Panc1 (cell line): ENCODE measurements around the gene DOK6. TPM values are rescaled to one million over a fixed set of nuclear protein-coding genes. Genes with fewer than 3 reads are reported as not detected.

Experiments used
- ATAC-seq: fragments of 200-7000 bp; cut with Tn5 transposase; 2 replicates; pipeline ENCODE4 v1.9.1; 2020; ENCODE audit warnings: mild to moderate bottlenecking, moderate library complexity
- BruUV-seq: library from RNA; stranded (reverse); fragments of 400-500 nt; replicated peaks from 2 replicates; lab custom pipeline; 2021; lab: Mats Ljungman, UMichigan
- CTCF ChIA-PET: fragments of 300-600 bp; sonication (Branson Sonifier 250); formaldehyde crosslinking; loops from one replicate; lab custom pipeline; 2022; ENCODE audit warnings: antibody characterized with exemption; lab: Charles Lee
- POLR2A ChIA-PET: fragments of 300-600 bp; sonication (Branson Sonifier 250); formaldehyde crosslinking; loops from one replicate; lab custom pipeline; 2022; ENCODE audit warnings: antibody characterized with exemption; lab: Charles Lee
- DNase-seq: peaks from one replicate; pipeline ENCODE4 v3.0.0-alpha.2; 2010; ENCODE audit warnings: low read depth, low spot score
- H3K27ac ChIP-seq: 2 replicates; pipeline ENCODE4 v1.5.1; 2011; ENCODE audit warnings: mild to moderate bottlenecking, low read length, inconsistent platforms
- H3K27me3 ChIP-seq: fragments of 200-500 bp; sonication (Bioruptor generic); 2 replicates; pipeline ENCODE4 v1.6.0; 2014; ENCODE audit warnings: low read length, inconsistent platforms; ENCODE audit not compliant: control insufficient read depth, insufficient read depth
- H3K36me3 ChIP-seq: fragments of 200-500 bp; sonication (Bioruptor generic); 2 replicates; pipeline ENCODE4 v1.5.1; 2014; ENCODE audit warnings: inconsistent platforms, mild to moderate bottlenecking, low read length, moderate library complexity; ENCODE audit not compliant: control insufficient read depth, insufficient read depth
- H3K4me1 ChIP-seq: 2 replicates; pipeline ENCODE4 v1.5.1; 2011; ENCODE audit warnings: inconsistent platforms, mild to moderate bottlenecking, low read length, moderate library complexity; ENCODE audit not compliant: control insufficient read depth, insufficient read depth
- H3K4me3 ChIP-seq, 2 experiments: 2 replicates each; pipeline ENCODE4 v1.5.1; 2011 to 2012; ENCODE audit warnings: low read depth in 2 of 2, low read length in 2 of 2, mild to moderate bottlenecking in 2 of 2, inconsistent platforms in 1 of 2, moderate library complexity in 1 of 2
- H3K9me3 ChIP-seq: fragments of 200-500 bp; sonication (Bioruptor generic); 2 replicates; pipeline ENCODE4 v1.5.1; 2014; ENCODE audit warnings: low read depth, mild to moderate bottlenecking, inconsistent platforms, low read length, moderate library complexity; ENCODE audit not compliant: control insufficient read depth, insufficient read depth
- CTCF ChIP-seq: fragments of 450-650 bp; IDR thresholded peaks from 2 replicates; pipeline ENCODE4 v1.5.1; 2017; ENCODE audit warnings: mild to moderate bottlenecking
- POLR2AphosphoS5 ChIP-seq: IDR thresholded peaks from 2 replicates; pipeline ENCODE4 v1.6.1; 2012; ENCODE audit warnings: mild to moderate bottlenecking, low read depth, low read length, moderate library complexity
- SIN3A ChIP-seq: IDR thresholded peaks from 2 replicates; pipeline ENCODE4 v1.6.1; 2012; ENCODE audit warnings: low read depth, mild to moderate bottlenecking, low read length, moderate library complexity, borderline replicate concordance; ENCODE audit not compliant: insufficient read depth
- TCF7L2 ChIP-seq: IDR thresholded peaks from 2 replicates; pipeline ENCODE4 v1.6.1; 2011; ENCODE audit warnings: mild to moderate bottlenecking, low read depth, low read length, inconsistent platforms
- in situ Hi-C: cut with HindIII; loops from 2 replicates; pipeline ENCODE4 v1.10.0; 2016; ENCODE audit warnings: low sequenced_read_pairs, low pct_unique_long_range_greater_than_20kb
- intact Hi-C: fragments of 100-400 bp; cut with micrococcal nuclease; formaldehyde crosslinking; loops from one replicate; pipeline ENCODE4 v1.10.0; 2022; ENCODE audit not compliant: unreplicated experiment
- total RNA-seq: library from RNA; stranded (reverse); gene quantifications from one replicate; pipeline ENCODE4 v1.2.1, GENCODE V29; 2021; ENCODE audit not compliant: unreplicated experiment
- TF ChIP-seq, protein P1 (sequence below), 2 experiments: IDR thresholded peaks; 2 replicates each; pipeline ENCODE4 v1.6.1; 2011 to 2012; ENCODE audit warnings: low read depth in 2 of 2, control low read depth in 1 of 2, low read length in 1 of 2, mild to moderate bottlenecking in 1 of 2, moderate library complexity in 1 of 2; ENCODE audit not compliant: insufficient read depth in 1 of 2

The DOK6 gene
- total RNA-seq, 1 experiment from 2014 or later, result not detected

- TF ChIP-seq SIN3A (no peak), CTCF (no peak; the same call in 1 of the 2 replicates), POLR2AphosphoS5 (no peak), TCF7L2 (no peak)
- TF ChIP-seq, protein P1, sequence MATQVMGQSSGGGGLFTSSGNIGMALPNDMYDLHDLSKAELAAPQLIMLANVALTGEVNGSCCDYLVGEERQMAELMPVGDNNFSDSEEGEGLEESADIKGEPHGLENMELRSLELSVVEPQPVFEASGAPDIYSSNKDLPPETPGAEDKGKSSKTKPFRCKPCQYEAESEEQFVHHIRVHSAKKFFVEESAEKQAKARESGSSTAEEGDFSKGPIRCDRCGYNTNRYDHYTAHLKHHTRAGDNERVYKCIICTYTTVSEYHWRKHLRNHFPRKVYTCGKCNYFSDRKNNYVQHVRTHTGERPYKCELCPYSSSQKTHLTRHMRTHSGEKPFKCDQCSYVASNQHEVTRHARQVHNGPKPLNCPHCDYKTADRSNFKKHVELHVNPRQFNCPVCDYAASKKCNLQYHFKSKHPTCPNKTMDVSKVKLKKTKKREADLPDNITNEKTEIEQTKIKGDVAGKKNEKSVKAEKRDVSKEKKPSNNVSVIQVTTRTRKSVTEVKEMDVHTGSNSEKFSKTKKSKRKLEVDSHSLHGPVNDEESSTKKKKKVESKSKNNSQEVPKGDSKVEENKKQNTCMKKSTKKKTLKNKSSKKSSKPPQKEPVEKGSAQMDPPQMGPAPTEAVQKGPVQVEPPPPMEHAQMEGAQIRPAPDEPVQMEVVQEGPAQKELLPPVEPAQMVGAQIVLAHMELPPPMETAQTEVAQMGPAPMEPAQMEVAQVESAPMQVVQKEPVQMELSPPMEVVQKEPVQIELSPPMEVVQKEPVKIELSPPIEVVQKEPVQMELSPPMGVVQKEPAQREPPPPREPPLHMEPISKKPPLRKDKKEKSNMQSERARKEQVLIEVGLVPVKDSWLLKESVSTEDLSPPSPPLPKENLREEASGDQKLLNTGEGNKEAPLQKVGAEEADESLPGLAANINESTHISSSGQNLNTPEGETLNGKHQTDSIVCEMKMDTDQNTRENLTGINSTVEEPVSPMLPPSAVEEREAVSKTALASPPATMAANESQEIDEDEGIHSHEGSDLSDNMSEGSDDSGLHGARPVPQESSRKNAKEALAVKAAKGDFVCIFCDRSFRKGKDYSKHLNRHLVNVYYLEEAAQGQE (IDR thresholded peaks at IDR 0.05; ENCODE audit: insufficient read depth in 1 of 2, low read depth in 2 of 2, low read length in 1 of 2), result no peak
- H3K4me1 ChIP-seq, result no peaks in the 10 kb centered on the region
- ChIA-PET CTCF (no interaction called here), POLR2A (no interaction called here)
- H3K27me3 ChIP-seq, result no peaks in the 10 kb centered on the region
- H3K27ac ChIP-seq, result no peak overlapping the region
- ATAC-seq (no peak), DNase-seq (no peak)
- intact Hi-C loops, result no loop called here
- no TSS peak for BruUV-seq
- in situ Hi-C loops, result no loop called here
- H3K36me3 ChIP-seq, result no peaks in the 10 kb centered on the region
- H3K4me3 ChIP-seq, result no peak overlapping the region
- no peaks in the 10 kb centered on the region for H3K9me3 ChIP-seq
Observed at GRCh38 chr18:69588301-69588700, 187.6 kb downstream of the DOK6 start.

DNA sequence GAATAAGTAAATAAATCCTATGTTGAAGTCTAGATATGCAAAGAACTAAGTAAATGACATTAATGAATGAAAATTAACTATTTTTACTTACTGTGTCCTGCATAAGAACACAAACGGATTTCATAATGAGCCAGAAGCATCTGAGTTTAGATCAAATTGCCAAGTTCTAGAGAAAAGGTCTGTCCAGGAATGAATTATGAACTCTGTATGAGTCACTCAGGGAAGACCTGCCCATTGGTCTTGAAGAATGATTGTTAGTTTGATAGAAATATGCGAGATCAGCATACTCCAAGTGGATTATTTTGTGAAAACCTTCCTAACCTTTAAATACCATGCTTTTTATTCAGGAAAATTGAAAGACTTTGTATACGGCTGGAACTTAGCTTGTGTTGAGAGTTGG, 189.5 kb downstream of the DOK6 start:
- ChIA-PET POLR2A (no interaction called here), CTCF (no interaction called here)
- no peaks in the 10 kb centered on the region for H3K36me3 ChIP-seq
- ATAC-seq (no peak), DNase-seq (no peak)
- BruUV-seq, result no TSS peak
- H3K4me3 ChIP-seq, result no peak overlapping the region
- no peaks in the 10 kb centered on the region for H3K27me3 ChIP-seq
- no peak for TF ChIP-seq POLR2AphosphoS5
- TF ChIP-seq CTCF, result no peak
- TF ChIP-seq, protein P1 (IDR thresholded peaks at IDR 0.05; ENCODE audit: insufficient read depth in 1 of 2, low read depth in 2 of 2, low read length in 1 of 2), result no peak
- no peak for TF ChIP-seq SIN3A
- TF ChIP-seq TCF7L2, result no peak
- H3K4me1 ChIP-seq, result no peaks in the 10 kb centered on the region
- intact Hi-C loops, result no loop called here
- in situ Hi-C loops, result no loop called here
- no peak overlapping the region for H3K27ac ChIP-seq
- no peaks in the 10 kb centered on the region for H3K9me3 ChIP-seq
